ENCODE data around the gene CNR1. TPM values are rescaled to one million over a fixed set of nuclear protein-coding genes. Genes with fewer than 3 reads are reported as not detected.

Gene CNR1
- total RNA-seq, 2 donors from 2014 or later: 12.2 to 14.5 TPM

- WGBS, 2 experiments (ENCODE audit: insufficient coverage in 1 of 2, insufficient read length in 1 of 2): 93 to 100% methylated on average over 5 of the region's 5 CpGs
- no peaks in the 10 kb centered on the region for H3K36me3 Mint-ChIP-seq (ENCODE audit: low read depth)
- no peaks in the 10 kb centered on the region for H3K36me3 ChIP-seq (ENCODE audit: control insufficient read depth, insufficient read depth, low read length)
Measured at GRCh38 chr6:88135578-88136114, 30.5 kb downstream of the CNR1 start.

GRCh38 chr6:88134575-88134974 is 31.6 kb downstream of the CNR1 start:
- DNase-seq: no peak
- 95 to 97% methylated on average over 4 of the region's 4 CpGs for WGBS, 2 experiments (ENCODE audit: insufficient coverage in 1 of 2, insufficient read length in 1 of 2)
- Mint-ChIP-seq H3K27me3 (ENCODE audit: insufficient read depth) (peaks cover 3% of the 10 kb centered on the region), H3K4me3 (no peak overlapping the region), H3K27ac (no peak overlapping the region), H3K36me3 (ENCODE audit: low read depth) (no peaks in the 10 kb centered on the region), H3K9me3 (no peaks in the 10 kb centered on the region), H3K4me1 (peaks cover 12% of the 10 kb centered on the region)
- no peak overlapping the region for H3K4me3 ChIP-seq (ENCODE audit: low read length)
- H3K36me3 ChIP-seq (ENCODE audit: control insufficient read depth, insufficient read depth, low read length): no peaks in the 10 kb centered on the region
- H3K27ac ChIP-seq (ENCODE audit: low read depth, low read length): no peak overlapping the region
- H3K27me3 ChIP-seq (ENCODE audit: control insufficient read depth, insufficient read depth, low read length, poor library complexity, severe bottlenecking): no peaks in the 10 kb centered on the region
- no peak overlapping the region for H3K9ac ChIP-seq (ENCODE audit: extremely low read depth, low read length, poor library complexity, severe bottlenecking)
- no peaks in the 10 kb centered on the region for H3K4me1 ChIP-seq (ENCODE audit: control insufficient read depth, insufficient read depth, low read length)
- H3K9me3 ChIP-seq (ENCODE audit: control insufficient read depth, low read length): no peaks in the 10 kb centered on the region
- TF ChIP-seq CTCF (conservative IDR thresholded peaks at IDR 0.05): no peak

More at GRCh38 chr6:88135578-88136114, 30.5 kb downstream of the CNR1 start:
- no peak overlapping the region for H3K27ac Mint-ChIP-seq
- H3K9me3 ChIP-seq (ENCODE audit: control insufficient read depth, low read length): no peaks in the 10 kb centered on the region
- no peaks in the 10 kb centered on the region for H3K9me3 Mint-ChIP-seq
- no peak overlapping the region for H3K27ac ChIP-seq (ENCODE audit: low read depth, low read length)
- H3K4me1 ChIP-seq (ENCODE audit: control insufficient read depth, insufficient read depth, low read length): no peaks in the 10 kb centered on the region
- no peak for DNase-seq
- H3K4me1 Mint-ChIP-seq: peaks cover 16% of the 10 kb centered on the region
- no peaks in the 10 kb centered on the region for H3K27me3 ChIP-seq (ENCODE audit: control insufficient read depth, insufficient read depth, low read length, poor library complexity, severe bottlenecking)
- TF ChIP-seq CTCF (conservative IDR thresholded peaks at IDR 0.05): no peak
- H3K4me3 ChIP-seq (ENCODE audit: low read length): no peak overlapping the region
- H3K9ac ChIP-seq (ENCODE audit: extremely low read depth, low read length, poor library complexity, severe bottlenecking): no peak overlapping the region
- H3K4me3 Mint-ChIP-seq: no peak overlapping the region
- H3K27me3 Mint-ChIP-seq (ENCODE audit: insufficient read depth): no peaks in the 10 kb centered on the region

- Histone ChIP-seq H3K9ac (ENCODE audit: extremely low read depth, low read length, poor library complexity, severe bottlenecking) (no peak overlapping the region), H3K27ac (ENCODE audit: low read depth, low read length) (no peak overlapping the region), H3K36me3 (ENCODE audit: control insufficient read depth, insufficient read depth, low read length) (no peaks in the 10 kb centered on the region), H3K4me3 (ENCODE audit: low read length) (no peak overlapping the region), H3K27me3 (ENCODE audit: control insufficient read depth, insufficient read depth, low read length, poor library complexity, severe bottlenecking) (no peaks in the 10 kb centered on the region), H3K9me3 (ENCODE audit: control insufficient read depth, low read length) (no peaks in the 10 kb centered on the region), H3K4me1 (ENCODE audit: control insufficient read depth, insufficient read depth, low read length) (no peaks in the 10 kb centered on the region)
- no peaks in the 10 kb centered on the region for H3K36me3 Mint-ChIP-seq (ENCODE audit: low read depth)
- WGBS, 2 experiments (ENCODE audit: insufficient coverage in 1 of 2, insufficient read length in 1 of 2): 79 to 100% methylated on average over 1 of the region's 1 CpG
- no peak overlapping the region for H3K4me3 Mint-ChIP-seq
- peaks cover 16% of the 10 kb centered on the region for H3K4me1 Mint-ChIP-seq
- H3K27me3 Mint-ChIP-seq (ENCODE audit: insufficient read depth): peaks cover 3% of the 10 kb centered on the region
- DNase-seq: no peak
- H3K27ac Mint-ChIP-seq: no peak overlapping the region
- H3K9me3 Mint-ChIP-seq: no peaks in the 10 kb centered on the region
- no peak for TF ChIP-seq CTCF (conservative IDR thresholded peaks at IDR 0.05)
Measured at GRCh38 chr6:88133718-88134117, 32.4 kb downstream of the CNR1 start.
